Right renal cortex interstitium (tissue), 3 donors: ENCODE data around the gene WDR72. TPM values are rescaled to one million over a fixed set of nuclear protein-coding genes. Genes with fewer than 3 reads are reported as not detected.
"Not testable (repeated sequence)": the region's sequence is repeated elsewhere in the genome, so short reads cannot be mapped to it uniquely, and the experiment has no call there.

Experiments
- DNase-seq, 3 donors: peaks; one replicate each; pipeline ENCODE4 v3.0.0-alpha.2; 2013; ENCODE audit warnings: low read depth in 3 of 3, low spot score in 2 of 3
- polyA plus RNA-seq, 3 donors: library from polyadenylated mRNA; unstranded; fragments of 120-200 nt; gene quantifications; one replicate each; pipeline ENCODE4 v1.2.1, GENCODE V29; 2013; ENCODE audit not compliant: insufficient read length in 3 of 3

Gene WDR72
- polyA plus RNA-seq, 3 donors, result 65.1 to 78.8 (median 67.7) TPM

DNA sequence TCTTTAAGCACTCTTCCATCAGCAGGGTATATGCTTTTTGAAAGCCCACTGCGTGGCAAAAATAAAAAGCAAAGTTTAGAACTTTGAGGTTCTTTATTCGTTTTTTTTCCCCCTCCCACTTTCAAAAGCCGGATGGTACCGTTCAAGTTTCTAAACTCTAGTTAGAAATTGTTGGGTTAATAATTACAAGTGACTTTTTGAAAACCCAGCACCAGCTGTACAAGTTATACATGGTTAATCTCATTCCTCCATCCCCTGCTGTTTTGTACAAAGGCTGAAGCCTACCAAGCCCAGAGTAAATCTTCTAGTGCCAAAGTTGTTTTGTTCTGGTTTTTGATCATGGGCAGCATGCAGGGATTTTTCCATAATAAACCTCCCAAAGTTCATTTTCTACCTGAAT, 48.6 kb downstream of the WDR72 start:
- DNase-seq, result peak in 2 of 3 donors; percentile 17 to 24

DNA sequence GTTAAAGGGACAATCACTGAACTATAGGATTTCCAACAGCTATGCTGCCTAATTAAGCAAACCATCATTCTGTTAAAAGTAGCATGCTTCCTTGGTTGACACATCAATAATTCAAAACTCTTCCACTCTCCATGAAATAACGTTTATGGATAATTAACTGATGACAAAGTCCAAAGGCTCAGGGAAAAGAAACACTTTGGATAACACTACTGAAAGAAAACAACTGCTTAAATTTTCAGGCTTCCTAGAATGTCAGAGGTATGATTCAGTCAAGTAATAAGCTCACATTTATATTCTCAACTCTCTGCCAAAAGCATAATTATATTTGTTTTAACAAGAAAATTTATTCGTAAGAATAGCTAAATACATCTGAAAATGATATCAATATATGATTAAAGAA, 49.6 kb downstream of the WDR72 start:
- no peak for DNase-seq

DNA sequence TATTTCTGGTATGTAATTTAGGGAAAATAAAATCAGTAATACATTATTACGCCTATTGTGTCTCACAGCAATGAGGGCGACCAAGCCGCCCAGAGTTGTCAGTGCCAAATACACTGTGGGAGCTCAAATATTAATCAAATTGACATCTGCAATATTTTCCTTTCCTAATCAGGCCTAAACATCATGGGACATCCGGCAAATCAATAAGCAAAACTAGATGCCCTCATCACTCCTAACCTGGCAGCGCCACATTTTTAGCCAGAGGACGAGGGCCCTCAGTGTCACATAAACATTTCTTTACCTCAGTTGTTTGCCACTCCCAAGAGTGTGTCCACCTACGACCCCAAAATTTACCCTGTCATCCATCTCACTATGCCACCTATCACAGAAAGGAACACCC, 64.1 kb downstream of the WDR72 start:
- DNase-seq, result no peak

DNA sequence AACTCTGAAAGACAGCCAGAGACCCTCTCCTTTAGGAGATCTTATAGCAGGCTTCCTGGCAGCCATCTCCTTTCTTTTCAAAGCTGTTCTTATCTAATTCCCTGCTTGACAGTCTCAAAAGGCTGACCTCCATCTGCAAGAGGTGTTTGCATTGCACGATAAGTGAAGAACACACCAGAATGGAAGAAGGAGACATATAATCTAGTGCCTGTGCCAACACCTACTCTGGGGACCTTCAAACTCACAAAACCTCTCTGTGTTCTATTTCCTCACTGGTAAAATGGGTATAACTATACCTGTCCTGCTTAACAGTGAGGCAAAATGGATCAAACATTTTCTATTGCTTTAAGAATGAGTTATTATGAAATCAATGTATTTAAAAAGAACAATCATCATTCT, 65.0 kb downstream of the WDR72 start:
- no peak for DNase-seq

DNA sequence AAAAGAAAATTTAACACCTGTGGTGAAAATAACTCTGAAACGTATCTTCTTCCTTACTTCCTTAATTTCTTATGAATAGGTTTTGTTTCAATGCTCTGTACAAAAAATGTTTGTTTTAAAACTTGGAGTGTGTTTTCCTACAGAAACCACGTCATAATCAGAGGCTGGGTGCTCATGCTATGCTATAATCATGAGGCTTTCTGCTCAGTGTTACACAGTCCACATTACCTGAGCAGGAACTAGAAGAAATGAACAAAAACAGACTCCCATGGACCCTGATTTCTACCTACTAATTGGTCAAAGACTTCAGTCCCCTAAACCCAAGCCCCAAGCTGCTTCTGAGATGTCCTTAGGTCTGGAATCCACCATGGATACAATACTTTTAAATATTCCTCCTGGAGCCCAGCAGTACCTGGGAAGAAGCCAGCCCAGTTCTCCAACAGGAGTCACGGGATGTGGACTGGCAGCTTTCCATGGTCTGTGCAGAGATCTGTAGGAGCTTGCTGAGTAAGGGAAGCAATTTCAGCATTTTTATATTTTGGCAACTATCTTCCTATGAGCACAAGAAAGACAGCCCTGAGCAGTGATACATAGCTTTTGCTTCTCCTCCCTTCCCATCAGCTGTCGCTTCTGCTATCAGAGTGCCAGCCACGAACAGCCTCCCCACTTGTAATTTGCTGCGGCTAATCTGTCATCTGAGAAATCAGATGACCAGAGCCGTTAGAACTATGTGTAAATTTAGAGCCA, 65.6 kb downstream of the WDR72 start:
- DNase-seq, result no peak

DNA sequence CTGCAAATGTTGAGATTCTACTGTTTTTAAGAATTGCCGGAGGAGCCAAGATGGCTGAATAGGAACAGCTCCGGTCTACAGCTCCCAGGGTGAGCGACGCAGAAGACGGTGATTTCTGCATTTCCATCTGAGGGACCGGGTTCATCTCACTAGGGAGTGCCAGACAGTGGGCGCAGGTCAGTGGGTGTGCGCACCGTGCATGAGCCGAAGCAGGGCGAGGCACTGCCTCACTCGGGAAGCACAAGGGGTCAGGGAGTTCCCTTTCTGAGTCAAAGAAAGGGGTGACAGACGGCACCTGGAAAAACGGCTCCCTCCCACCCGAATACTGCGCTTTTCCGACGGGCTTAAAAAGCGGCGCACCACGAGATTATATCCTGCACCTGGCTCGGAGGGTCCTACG, 75.3 kb downstream of the WDR72 start:
- not testable (repeated sequence) for DNase-seq

DNA sequence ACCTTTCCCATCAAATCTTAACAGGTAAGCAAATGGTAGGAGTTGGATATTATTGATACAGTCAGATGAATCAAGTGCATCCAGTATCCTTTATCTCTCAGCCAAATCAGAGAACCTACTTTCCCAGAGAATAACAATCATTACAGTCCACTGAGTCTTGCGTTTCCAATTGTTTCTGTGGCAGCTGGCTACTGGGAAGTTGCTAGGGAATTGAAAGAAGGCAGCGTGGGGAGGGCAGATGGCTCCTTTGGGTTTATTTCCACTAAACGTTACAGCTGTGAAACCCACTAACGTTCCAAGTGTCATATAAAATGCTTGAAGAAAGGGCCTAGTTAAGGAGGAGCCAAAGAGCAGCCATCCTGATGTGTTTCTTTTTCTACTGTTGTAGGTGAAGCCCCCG, 78.4 kb downstream of the WDR72 start:
- DNase-seq, result no peak

DNA sequence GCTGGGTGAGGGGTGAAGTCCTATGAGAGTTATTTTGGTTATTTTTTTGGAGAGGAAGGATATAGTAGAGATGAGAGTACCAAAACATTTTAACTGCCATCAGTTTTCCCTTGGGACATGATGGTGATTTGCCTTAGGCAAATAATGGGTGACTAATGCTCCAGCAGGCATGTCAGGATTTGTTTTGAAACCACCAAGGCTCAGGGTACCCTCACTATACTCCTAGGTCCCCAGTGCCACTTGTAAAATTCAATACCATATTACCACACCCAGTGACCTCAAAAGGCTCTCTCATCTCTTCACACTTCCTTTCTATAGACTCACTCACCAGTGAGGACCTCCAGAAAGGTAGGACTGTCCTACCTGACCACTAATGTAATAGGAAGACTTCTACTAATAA, 83.6 kb downstream of the WDR72 start:
- DNase-seq, result no peak

DNA sequence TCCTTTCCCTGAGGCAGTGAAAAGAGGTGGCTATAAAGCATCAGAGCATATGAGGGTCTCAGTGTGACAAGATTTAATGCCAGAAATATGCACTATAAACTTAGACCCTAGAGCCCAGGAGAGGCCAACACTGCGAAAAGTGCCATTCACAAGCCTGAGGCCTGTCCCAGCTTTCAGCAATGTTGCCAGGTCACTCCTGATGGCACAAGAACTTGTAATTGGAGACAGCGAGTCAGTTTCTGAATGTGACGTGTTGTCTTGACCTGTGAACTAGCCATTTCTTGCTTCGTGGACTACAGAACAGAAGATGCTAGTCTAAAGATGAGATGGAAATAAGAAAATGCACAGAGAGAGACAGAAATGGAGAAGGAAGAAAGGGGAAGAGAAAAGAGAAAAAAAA, 87.9 kb downstream of the WDR72 start:
- peak in 1 of 3 donors; percentile 4 for DNase-seq

DNA sequence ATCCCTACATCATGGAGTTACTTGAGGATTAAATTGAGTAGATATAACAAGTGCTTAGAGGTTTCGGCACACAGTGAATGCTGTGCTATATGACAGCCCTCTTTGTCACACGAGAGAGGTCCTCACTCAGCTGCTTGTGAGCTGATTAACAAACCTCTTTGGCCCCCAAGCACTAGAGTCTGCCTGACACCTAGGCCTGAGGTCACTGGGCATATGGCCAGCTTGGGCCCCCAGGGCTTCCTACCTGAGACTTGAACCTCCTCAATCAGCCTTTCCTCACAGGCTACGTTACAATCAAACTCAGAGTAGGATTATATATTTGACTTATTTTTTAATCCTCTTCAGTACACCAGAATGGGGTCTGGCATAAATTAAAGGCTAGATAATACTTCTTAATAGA, 88.8 kb downstream of the WDR72 start:
- DNase-seq, result no peak

DNA sequence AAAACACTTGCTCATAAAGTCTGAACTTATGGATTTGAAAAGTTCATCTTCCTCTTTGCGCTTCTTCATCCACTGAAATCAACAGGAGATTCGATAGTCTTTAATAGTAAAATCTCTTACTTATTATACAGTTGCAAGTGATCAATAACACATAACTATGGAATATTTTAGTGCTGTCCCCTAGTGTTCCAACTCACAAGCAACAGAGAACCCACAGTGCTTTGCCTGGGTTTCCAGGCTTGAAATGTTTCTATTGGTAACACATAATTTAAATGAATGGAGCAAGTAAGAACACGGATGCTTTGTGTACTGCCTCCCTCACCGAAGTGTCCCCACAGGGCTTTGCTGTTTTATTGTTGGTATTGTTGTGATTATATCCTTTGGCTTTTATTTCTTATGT, 93.5 kb downstream of the WDR72 start:
- DNase-seq, result no peak

DNA sequence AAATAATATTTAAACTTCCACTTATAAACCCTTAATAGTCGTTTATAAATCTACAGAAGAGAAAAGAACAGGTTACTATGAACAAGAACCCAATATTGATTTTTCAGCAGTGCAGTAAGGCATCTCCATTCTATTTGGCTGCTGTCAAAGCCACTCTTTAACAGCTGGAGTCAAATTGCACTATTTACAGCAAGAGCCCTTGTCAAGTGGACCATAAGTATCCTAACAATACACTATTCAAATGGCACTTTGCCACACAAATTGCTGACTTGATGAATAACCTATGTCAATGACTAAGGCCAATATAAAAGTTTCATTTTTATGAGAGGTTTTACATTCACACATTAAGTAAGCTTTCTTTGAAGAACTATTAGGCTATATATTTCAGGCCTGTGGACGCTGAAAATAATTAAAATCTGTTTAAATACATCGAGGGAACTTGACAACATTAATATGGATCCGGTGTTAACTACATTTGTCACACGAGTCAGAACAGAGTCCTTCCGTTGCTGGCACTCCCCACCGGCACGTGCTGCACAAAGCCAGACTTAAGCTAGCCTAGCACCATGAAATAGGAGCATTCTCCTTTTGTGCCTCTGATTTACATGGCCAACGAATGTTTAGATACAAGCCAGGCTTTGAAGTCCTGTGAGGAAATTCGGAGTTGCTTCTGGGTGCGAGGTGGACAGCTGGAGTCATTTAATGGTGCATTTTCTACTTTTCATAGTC, 100.5 kb downstream of the WDR72 start:
- DNase-seq, result no peak

DNA sequence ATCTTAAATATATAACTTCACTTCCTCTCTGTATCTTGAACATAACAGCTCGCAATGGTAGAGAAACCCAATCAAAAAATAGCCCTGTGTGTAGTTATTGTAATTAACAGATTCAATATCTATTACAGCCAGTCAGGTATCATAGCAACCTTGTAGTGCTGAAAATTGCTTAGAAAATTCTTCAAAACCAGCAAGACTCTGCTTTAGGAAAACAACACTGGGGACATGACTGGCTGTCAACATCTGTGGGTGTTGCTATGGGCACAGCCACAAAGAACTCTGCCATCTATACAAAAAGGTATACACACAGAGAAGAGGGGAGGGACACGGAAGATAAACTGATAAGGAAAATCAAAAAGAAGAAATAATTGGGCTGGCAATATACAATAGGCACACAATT, 101.2 kb downstream of the WDR72 start:
- no peak for DNase-seq

DNA sequence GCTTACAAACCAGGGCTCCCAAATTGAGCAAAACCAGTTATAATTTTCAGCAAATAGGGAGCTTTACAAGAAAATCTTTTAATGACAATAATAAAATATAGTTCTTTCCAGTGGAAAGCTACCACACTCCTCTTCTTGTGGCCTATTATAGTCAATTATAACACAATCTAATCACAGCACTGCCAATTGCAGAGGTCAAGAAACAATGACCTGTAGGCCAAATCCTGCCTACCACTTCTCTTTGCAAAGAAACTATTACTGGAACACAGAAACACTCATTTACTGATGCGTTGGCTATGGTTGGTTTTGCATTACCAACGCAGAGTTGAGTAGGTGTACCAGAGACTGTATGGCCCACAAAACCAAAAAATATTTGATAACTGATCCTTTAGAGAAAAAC, 110.5 kb downstream of the WDR72 start:
- DNase-seq, result no peak

DNA sequence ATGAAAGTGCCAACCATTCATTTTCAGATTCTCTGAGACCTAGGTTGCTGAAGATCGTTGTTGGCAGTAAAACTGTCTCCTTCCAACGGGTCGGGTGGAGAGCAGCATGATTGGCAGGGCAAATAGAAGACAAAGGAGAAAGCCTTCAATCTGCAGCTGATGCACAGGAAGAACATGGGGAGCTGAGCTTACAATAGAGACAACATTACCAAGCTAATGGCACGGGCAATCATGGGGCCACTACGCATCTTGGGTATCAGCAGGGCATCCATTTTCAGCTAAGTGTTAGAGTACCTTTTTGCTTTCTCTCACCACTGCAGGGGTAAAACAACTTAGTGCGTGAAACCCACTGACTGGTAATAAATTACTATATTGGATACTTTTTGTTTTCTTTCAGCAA, 114.8 kb downstream of the WDR72 start:
- DNase-seq, result no peak

DNA sequence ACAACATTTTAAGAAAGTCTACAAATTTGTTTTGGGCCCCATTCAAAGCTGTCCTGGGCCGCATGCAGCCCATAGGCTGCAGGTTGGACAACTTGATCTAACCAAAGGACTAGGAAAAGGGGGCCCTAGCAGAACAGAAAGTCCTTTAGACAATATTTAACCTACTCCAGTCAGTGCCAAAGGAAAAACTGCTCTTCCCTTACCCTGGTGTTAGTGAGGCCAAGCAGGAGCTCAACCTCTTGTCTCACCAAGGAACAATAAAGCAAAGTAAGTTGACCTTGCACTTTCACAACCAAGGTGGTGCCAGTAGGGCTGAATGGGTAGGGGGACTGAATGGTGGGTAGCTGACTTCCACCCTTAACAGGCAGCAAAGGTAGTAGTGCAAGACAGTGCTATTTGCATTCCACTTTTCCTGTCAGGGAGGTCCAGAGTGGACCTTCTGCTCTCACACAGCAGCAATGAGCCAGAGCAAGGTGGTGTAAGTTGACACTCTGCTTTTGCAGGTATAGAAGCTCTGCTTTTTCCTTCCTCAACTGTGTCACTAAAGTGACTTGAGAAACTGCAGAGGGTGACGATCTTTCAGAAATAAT, 124.9 kb downstream of the WDR72 start:
- DNase-seq, result no peak

DNA sequence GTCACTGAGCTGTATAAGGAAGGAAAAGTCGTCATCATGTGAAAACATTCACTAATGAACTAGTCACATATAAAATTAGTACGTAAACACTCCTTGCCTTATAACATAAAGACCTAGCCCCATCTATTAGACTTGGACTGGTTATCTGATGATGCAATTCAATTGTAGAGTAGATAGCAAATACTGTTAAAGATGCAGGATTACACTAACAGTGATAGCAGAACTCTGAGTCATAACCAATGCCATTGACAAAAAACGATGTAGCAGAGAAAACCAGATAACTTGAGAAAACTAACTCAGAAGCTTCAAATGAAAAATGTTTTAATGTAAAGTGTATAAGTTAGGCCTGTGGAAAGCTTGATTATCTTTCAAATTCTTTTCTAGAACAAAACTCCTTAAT, 132.2 kb downstream of the WDR72 start:
- DNase-seq, result no peak

DNA sequence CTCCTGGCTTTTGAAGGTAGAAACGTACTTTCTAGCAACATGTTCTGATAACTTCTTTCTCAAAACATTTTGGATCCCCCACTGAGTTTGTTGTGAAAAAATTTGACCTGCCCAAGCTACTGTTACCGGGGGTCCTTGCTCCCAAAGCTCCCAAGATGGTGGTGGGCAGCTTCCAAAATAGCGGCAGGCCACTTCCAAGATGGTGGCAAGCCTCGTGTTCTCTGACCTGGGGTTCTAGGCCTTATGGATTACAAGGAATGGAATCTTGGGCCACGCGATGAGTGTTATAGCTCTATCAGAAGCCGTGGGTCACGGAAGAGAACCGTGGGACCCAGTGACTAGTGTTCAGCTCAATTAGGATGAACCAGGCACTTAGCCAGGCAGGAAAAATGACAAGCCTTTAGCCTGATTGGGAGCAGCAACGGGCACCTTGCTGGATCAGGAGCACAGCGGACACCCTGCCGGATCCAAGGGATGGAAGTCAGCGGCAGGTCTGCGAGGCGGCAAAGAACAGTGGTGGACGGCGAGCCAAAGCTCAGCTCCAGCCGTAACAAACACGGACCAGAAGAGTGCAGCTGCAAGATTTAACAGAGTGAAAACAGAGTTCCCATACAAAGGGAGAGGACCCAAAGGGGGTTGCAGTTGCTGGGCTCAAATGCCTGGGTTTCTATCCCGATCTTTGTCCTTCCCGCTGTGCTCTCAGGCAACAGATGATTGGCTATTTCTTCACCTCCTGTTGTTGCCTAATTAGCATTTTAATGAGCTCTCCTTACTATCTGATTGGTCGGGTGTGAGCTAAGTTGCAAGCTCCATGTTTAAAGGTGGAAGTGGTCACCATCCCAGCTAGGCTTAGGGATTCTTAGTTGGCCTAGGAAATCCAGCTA, 133.3 kb downstream of the WDR72 start:
- no peak for DNase-seq

DNA sequence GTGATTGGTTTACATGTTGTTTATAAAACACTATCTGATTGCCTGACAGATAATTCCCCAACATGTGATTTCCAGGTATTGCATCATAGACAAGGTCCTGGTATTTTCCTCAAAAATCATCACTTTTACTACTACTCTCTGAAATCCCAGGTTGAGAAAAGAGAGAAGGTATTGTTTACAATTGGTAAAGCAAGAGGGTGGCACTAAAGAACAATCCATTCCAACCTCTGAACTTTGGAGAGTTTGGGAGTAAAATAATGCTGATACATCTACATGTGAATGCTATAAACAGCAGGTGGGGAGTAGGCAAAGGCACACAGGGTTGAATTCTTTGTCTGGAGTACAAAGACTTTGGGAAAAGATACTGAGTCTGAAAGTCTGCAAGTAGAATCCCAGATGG, 134.2 kb downstream of the WDR72 start:
- DNase-seq, result no peak

DNA sequence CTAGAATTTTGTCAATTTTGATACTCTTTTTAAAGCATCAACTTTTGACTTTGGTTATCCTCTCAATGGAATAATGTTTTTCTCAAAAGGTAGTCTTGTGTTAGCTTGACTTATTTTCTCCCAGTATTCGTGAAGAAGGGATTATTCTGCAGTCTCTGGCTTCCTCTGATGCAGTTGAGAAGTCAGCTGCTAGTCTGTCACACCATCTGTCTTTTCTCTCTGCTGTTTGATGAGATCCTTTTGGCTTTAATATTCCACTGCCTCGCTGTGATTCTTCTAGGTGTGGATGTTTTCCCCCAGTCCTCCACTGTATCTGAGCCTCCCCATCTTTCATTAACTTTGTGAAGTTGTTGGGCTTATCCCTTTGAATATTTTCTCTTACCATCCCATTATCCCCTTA, 141.0 kb downstream of the WDR72 start:
- DNase-seq, result no peak
